Stimulated activated CD8-positive, alpha-beta memory T cell treated with anti-CD3 and anti-CD28 coated beads, Interleukin-12 subunit alpha, Interleukin-12 subunit beta, amount 100 ng/mL, for 4 hours (primary cell): ENCODE measurements around the gene ANKLE2.
"Not testable (repeated sequence)": the region's sequence is repeated elsewhere in the genome, so short reads cannot be mapped to it uniquely, and the experiment has no call there.

Experiments
- DNase-seq: peaks from one replicate; pipeline ENCODE4 v3.0.0-alpha.2; 2020; ENCODE audit warnings: low read depth

Gene ANKLE2

DNA sequence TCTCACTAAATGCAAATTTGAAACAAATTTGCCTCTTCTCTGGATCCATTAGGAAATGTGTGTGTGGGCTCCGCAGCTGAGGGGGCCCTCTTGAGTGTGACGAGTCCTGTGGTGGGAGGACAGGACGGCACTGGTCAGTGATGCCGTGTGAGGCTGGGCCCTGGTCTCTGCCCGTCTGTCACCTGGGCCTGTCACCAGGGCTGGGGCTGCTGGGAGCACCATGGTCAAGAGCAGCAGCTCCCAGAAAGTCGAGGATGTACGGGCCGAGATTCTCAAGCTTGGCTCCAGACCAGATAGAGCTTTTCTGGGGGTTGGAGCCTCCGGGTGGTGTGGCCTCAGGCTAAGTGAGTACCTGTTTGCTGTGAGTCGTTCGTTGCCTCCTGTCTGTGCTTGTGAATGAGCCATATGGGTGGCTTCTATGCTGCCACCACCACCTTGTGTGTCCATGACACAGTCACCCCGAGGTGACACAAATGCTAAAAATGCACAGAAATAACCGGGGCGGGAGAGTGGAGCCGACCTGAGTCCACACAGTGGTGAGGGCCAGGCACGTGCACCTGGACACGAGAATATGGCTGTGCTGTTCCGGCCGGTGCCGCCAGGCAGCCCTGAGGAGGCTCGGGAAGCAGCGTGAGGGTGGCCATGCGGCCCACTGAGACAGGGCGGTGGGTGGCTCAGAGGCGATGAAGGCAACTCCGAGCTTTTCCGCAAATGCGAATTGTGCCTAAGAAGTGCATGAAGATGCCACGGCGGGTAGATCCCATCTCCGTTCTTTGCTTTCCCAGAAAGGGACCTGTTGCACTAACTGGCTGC is 42.3 kb downstream of the ANKLE2 start:
- no peak for DNase-seq

DNA sequence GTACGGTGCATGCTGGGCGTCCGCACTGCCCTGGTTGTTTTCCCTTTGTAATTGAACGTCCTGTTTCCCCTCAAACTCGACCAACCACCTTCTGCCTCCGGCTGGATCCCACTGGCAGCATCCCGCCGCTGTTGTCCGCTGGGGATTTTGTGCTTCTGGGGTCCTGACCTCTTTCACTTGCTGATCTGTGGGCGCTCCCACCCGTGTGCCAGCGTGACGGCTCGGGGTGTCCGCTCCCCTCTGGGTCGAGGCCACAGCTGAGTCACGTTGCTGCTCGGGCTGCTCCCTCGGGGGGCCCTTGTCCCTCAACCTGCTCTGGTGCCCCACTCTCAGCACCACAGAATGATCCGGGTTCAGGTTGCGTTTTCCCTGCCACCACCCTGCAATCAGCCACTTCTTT is 43.0 kb downstream of the ANKLE2 start:
- DNase-seq = no peak

DNA sequence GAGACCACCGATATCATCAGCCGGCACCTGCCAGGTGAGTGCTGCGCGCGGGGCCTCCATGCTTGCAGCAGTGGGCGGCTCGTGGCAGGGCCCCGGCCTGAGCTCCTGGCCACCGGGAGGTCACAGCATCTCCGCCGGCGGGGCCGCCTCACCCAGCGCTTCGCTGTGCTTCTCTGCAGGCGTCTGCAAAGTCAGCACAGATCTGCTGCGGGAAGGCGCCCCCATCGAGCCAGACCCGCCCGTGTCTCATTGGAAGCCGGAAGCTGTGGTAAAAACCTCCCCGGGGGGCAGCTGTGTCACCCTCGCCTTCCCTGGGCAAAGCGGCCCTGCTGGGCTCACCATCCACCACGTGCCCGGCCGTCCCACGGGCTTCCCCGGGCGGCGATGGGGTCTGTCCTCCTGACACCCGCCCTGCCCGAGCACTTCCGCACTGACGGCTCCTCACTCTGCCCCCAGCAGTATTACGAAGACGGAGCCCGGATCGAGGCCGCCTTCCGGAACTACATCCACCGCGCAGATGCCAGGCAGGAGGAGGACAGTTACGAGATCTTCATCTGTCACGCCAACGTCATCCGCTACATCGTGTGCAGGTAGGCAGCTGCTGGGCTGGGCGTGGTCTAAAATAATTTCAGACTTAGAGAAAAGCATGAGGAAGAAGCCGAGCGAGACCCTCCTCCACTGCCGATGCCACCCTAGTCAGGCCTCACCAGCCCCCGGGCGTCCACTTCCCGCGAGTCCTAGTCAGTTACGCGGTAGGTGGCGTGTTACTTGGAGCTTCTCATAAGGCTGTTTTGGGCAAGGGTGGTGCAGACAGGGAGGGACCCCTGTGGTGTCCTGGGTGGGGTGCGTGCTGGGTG is 43.9 kb downstream of the ANKLE2 start:
- no peak for DNase-seq

DNA sequence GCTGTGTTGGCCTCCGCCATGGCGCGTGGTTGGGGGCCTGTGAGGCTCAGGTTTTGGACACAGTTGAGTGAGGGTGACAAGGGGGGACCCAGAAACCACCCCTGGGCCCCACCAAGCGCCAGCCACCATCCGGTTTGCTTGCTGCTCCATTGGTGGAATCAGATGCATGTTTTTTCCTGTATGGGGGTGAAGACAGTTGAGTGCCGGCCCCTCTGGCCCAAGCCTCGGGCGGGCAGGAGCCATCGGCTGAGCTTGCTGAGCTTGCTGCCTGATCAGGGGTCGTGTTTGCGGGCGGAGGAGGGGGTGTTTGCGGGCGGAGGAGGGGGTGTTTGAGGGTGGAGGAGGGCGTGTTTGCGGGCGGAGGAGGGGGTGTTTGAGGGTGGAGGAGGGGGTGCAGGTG is 44.6 kb downstream of the ANKLE2 start:
- no peak for DNase-seq

DNA sequence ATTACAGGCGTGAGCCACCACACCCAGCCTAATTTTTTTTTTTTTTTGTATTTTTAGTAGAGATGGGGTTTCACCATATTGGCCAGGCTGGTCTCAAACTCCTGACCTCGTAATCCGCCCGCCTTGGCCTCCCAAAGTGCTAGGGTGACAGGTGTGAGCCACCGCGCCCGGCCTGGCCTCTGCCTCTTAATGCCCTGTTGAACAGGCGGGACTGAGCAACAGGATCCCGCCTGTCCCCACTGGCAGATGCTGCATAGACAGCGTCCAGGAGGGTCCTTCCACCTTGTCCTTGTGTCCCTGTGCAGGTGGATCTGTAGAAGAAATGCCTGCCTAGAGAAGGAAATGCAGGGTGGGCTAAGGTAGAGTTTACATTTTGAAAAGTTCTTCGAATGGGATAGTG is 45.3 kb downstream of the ANKLE2 start:
- DNase-seq = no peak

DNA sequence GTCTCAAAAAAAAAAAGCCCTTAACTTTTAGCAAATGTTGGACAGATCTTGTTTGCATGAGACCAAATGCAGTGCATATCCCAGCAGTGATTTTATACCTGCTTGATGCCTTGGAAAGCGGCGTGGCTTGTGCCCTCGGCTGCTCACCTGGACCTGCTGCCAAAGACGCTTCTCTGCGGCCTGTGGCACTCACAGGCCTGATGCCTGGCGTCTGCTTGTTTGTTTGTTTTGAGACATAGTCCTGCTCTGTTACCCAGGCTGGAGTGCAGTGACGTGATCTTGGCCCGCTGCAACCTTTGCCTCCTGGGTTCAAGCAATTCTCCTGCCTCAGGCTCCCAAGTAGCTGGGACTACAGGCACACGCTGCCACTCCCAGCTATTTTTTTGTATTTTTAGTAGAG is 45.8 kb downstream of the ANKLE2 start:
- DNase-seq = no peak

DNA sequence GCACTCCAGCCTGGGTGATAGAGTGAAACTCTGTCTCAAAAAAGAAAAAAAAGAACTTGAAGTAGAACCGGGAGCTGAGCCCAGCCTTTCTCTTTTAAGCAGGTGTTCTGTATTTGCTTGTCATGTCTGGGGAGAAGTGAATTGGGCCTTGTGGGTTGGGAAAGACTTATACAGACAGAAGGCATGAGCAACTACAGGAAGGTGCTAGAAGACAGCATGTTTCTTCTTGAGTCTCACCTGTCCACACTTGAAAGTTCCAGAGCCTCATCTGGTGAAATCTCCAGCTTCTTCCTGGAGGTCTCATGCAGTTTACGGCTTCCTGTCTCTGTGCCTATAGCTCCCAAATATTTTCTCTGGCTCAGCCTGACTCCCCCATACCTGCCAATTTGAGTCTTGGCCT is 48.5 kb downstream of the ANKLE2 start:
- DNase-seq = no peak

DNA sequence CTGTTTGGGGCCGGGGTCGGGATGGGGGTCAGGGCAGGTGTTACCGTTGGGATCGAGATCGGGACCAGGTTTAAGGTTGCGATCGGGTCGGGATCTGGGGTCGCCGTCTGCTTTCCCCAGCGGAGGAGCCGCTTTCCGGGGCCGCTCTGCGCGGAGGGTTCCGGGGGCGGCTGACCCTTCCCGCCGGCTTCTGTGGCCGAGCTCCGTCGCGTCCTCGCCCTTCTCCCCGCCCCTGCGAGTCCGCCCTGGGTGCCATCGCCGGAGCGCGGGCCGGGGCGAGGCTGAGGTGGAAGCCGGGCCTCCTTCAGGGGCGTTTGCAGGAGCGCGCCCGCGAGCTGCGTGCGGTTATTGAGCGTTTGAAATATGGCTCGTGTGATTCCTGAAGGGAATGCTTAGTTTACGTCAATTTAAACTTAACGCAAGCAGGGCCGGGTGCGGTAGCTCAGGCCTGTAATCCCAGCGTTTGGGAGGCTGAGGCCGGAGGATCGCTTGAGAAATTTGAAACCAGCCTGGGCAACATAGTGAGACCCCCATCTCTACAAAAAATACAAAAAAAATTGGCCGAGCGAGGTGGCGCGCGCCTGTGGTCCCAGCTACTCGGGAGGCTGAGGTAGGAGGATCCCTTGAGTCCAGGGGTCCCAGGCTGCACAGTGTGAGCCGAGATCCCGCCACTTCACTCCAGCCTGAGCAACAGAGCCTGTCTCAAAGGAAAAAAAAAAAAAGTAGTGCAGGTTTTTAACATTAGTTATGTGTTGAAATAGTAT is 50.4 kb downstream of the ANKLE2 start:
- DNase-seq = peak; percentile 15

DNA sequence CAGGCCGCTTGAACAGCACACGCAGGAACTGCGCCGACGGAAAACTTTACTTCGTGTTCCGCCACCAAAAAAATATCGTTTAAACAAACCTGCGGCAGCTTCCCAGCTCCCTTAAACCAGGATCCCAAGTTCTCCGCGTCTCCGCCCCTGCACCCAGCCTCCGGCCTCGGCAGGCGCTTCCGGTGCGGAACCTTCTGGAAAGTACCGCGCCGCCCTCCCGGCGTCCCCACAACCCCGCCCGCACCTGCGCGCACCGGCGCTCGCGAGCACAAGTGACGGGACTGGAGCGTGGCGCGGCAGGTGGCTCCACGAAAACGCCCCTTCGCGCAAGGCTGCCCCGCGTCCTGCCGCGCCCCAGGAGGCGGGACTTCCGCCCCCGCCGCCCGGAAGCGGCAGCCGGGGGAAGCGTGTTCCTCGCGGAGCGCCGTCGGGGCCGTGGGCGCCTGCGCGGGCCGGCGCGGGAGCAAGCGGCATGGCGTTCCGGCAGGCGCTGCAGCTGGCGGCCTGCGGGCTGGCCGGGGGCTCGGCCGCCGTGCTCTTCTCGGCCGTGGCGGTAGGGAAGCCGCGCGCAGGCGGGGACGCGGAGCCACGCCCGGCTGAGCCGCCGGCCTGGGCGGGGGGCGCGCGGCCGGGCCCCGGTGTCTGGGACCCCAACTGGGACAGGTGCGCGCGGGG is 51.1 kb downstream of the ANKLE2 start, which contains the start of gene PGAM5:
Gene PGAM5, plus strand, starts transcription at position 438 of the 675 bp plus-strand sequence. Its CDS starts 35 bp downstream, at position 473.
- DNase-seq = peak; percentile 86

DNA sequence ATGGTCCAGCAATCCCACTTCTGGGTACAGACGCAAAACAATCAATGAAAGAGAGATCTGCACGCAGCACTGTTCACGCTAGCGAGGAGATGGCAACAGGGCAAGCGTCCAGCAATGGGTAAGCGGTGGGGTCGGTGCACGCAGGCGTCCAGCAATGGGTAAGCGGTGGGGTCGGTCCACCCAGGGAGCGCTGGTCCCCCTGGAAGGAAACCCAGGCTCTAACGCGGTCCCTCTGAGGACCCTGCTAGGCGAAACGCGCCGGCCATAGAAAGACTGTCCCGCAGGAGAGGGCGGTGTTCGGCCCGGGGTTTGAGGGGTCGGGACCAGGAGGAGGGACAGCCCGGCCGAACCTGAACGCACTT is 51.6 kb downstream of the ANKLE2 start:
- DNase-seq = no peak

DNA sequence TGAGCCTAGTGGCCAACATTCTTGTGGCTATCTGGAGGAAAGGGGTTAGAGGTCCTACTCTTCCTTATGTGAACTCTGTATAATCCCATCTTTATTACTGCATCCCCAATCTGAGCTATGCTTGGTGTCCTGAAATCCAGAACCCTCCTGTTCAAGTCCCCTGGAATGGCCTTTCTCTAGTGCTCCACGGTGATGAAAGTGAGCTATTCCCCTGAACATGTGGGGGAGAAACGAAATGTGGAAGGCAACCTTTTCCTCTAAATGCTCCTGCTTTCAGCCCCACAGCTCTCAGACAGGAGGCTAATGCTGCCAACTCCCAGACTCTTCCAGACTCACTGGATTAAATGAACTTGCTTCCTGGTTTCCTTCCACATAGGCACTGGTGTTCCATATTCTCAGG is 53.5 kb downstream of the ANKLE2 start:
- no peak for DNase-seq

DNA sequence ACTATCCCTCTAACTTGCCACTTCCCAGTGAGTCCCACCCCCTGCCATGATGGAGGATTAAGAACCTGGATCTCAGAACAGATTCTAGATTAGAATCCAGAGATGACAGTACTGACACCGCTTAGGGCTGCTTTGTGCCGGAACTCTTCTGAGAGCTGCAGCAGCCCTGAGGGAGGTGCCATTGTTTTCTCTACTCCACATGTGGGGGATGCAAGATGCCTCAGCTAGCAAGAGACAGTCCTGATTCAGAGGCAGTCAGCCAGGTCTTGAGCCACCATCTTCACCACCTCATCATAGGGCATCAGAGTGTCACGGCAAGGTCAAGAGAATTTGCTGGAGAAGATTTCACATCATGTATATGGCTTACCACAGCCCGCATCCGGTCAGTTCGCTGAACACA is 54.4 kb downstream of the ANKLE2 start:
- no peak for DNase-seq

DNA sequence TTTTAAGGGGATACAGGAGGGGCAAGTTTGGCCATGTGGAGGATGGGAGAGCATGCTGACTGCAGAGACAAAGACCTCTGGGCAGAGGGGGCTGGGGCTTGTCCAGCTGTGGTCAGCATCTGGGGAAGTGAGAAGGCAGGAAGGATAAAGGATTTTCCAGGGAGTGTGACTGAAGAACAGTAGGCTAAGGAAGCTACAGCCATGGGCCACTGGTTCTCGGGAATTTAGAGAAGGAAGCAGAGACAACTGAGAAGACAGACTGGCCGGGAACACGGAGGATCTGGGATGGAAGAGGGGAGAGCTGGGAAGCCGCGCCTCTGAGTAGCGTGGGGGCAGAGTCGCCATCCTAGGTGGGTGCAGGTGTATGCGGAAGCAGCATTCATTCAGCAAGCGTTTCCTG is 58.0 kb downstream of the ANKLE2 start:
- DNase-seq = no peak

DNA sequence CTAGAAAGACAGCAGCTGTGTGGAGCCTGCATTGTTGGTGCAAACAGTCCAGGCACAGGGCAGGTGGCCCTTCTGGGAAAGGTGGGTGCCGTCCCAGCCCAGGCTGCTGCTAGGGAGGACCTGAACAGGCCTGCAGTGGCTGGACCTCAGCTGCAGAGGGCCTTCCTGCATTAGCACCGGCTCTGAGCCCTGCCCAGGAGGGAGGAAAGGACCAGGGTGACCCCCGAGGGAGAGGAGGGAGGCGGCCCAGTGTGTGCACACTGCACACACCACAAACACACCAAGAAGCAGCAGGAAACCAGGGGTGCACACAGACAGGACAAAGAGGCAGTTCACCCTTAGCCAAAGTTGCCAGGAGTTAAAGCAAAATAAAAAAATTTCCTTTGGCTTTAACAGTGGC is 59.0 kb downstream of the ANKLE2 start:
- no peak for DNase-seq

DNA sequence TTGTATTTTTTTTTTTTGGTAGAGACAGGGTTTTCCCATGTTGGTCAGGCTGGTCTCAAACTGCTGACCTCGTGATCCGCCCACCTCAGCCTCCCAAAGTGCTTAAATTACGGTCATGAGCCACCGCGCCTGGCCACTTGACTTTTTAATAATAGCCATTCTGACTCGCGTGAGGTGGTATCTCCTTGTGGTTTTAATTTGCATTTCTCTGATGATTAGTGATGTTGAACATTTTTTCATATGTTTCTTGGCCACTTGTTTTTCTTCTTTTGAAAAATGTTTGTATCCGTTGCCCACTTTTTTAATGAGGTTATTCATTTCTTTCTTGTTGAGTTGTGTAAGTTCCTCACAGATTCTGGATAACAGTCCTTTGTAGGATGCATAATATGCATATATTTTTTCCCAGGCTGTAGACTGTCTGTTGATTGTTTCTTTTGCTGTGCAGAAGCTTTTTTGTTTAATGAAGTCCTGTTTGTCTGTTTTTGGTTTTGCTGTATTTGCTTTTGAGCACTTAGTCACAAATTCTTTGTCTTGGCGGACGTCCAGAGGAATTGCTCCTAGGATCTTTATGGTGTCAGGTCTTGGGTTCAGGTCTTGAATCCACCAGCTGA is 61.3 kb downstream of the ANKLE2 start:
- no peak for DNase-seq

DNA sequence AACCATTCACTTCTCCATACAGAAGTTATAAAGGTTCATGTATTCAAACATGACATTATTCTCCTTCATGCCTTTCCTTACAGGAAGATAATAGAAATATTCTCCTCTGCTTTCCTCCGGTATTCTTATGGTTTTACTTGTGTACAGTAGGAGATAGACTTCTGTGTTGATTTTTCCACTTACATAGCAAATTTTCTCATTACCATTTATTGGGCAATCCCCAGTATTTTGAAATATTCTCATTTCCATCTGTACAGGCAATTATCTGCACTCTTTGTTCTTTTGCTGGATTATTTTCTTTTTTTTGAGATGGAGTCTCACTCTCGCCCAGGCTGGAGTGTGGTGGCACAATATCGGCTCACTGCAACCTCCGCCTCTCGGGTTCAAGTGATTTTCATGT is 63.3 kb downstream of the ANKLE2 start:
- DNase-seq = no peak

DNA sequence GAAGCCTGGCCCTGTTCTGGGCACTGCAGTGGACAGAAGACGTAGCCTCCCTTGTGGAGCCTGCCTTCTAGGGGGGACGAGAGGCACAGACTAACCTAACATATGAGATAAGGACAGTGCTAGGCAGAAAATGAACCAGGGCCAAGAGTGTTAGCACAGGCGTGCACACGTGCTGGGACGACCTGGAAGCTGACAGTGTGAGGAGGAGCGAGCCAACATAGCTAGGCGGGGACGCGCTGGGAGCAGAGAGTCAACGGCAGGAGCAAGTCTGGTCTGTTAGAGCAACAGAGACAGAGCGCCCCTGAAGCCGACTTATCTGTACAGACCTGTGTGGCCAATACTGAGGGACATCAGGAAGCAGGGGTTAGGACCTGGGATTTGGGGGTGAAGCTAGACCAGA is 66.2 kb downstream of the ANKLE2 start:
- no peak for DNase-seq

DNA sequence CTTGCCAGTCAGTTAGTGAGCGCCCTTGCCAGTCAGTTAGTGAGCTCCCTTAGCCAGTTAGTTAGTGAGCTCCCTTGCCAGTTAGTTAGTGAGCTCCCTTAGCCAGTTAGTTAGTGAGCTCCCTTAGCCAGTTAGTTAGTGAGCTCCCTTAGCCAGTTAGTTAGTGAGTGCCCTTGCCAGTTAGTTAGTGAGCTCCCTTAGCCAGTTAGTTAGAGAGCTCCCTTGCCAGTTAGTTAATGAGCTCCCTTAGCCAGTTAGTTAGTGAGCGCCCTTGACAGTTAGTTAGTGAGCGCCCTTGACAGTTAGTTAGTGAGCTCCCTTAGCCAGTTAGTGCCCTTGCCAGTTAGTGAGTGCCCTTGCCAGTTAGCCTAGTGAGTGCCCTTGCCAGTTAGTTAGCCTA is 66.7 kb downstream of the ANKLE2 start:
- not testable (repeated sequence) for DNase-seq

DNA sequence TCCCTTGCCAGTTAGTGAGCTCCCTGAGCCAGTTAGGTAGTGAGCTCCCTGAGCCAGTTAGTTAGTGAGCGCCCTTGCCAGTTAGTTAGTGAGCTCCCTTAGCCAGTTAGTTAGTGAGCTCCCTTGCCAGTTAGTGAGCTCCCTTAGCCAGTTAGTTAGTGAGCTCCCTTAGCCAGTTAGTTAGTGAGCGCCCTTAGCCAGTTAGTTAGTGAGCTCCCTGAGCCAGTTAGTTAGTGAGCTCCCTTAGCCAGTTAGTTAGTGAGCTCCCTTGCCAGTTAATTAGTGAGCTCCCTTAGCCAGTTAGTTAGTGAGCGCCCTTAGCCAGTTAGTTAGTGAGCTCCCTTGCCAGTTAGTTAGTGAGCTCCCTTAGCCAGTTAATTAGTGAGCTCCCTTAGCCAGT is 69.6 kb downstream of the ANKLE2 start:
- DNase-seq = not testable (repeated sequence)

DNA sequence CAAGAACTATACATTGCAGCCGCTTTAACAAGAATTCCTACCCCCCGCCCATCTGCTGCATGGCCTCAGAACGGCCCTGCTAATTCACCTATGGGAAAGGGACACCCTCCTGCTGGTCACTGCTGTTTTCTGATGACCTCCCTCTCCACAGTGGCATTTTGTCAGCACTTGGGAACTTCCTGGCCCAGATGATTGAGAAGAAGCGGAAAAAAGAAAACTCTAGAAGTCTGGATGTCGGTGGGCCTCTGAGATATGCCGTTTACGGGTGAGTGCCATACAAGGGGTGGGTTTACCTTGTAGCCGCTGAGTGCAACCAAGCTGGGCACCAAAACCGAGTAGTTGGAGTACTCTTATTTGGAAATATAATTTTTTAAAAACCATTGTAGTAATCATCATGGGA is 71.5 kb downstream of the ANKLE2 start:
- DNase-seq = no peak

DNA sequence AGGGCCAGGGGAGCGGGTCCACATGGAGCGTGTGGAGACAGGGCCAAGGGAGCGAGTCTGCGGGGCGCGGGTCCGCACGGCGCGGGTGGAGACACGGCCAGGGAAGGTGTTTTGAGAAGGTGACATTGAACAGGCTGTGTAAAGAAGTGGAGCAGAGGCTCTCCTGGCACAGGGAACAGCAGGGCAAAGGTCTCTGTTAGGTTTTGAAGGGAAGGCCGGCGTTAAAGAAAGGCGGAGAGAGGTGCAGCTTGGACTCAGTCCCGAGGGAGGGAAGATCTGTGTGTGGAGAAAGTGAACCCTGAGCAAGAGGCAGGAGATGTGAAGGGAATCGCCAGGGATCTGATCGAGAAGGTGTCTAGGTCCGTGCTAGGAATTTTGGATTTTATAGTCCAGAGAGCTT is 72.4 kb downstream of the ANKLE2 start:
- no peak for DNase-seq
